DOHH2 (cell line): ENCODE data around the gene ETV6.

Experiments
- EZH2phosphoT487 ChIP-seq: fragments of 200-600 bp; sonication (generic); IDR thresholded peaks from 2 replicates; pipeline ENCODE4 v1.6.1; 2017; ENCODE audit warnings: borderline replicate concordance, mild to moderate bottlenecking, antibody characterized with exemption, low read length, moderate library complexity, mixed read lengths
- TF ChIP-seq, protein P1 (sequence below): fragments of 200-600 bp; sonication (generic); IDR thresholded peaks from one replicate; pipeline ENCODE4 v1.5.1; 2014; ENCODE audit warnings: antibody characterized with exemption, mild to moderate bottlenecking, low read depth, low read length; ENCODE audit not compliant: poor library complexity, severe bottlenecking

DNA sequence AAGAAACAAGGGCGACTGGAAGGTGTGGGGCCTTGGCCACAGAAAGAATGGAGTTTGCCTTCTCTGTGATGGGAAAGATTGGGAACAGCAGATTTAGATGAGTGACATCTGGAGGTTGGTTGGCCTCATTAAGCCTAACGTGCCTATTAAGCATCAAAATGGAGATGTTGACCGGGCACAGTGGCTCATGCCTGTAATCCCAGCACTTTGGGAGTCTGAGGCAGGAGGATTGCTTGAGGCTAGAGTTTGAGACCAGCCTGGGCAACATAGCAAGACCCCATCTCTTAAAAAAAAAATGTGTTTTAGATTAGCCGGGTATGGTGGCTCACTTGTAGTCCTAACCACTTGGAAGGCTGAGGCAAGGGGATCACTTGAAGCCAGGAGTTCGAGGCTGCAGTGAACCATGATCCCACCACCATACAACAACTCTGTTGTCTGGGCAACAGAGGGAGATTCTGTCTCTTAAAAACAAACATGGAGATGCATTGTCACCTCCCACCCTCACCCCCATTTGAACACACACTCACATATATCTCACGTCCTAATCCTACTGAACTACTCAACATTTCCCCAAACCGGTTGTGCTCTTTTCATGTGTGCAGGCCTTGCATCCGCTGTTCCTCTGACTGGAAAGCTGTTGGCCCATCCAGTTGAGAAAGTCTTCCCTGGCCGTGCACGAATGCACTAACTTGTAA lies 172.1 kb downstream of the ETV6 start:
- TF ChIP-seq, protein P1, sequence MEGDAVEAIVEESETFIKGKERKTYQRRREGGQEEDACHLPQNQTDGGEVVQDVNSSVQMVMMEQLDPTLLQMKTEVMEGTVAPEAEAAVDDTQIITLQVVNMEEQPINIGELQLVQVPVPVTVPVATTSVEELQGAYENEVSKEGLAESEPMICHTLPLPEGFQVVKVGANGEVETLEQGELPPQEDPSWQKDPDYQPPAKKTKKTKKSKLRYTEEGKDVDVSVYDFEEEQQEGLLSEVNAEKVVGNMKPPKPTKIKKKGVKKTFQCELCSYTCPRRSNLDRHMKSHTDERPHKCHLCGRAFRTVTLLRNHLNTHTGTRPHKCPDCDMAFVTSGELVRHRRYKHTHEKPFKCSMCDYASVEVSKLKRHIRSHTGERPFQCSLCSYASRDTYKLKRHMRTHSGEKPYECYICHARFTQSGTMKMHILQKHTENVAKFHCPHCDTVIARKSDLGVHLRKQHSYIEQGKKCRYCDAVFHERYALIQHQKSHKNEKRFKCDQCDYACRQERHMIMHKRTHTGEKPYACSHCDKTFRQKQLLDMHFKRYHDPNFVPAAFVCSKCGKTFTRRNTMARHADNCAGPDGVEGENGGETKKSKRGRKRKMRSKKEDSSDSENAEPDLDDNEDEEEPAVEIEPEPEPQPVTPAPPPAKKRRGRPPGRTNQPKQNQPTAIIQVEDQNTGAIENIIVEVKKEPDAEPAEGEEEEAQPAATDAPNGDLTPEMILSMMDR = no peak
- TF ChIP-seq EZH2phosphoT487 = no peak
